B cell (primary cell): ENCODE data around the gene SOX15. TPM values are rescaled to one million over a fixed set of nuclear protein-coding genes. Genes with fewer than 3 reads are reported as not detected.

Experiments used
- ATAC-seq: fragments of 200-7000 bp; cut with Tn5 transposase; one replicate; pipeline ENCODE4 v1.10.0; 2021; ENCODE audit warnings: low read depth, mild to moderate bottlenecking, moderate number of reproducible peaks, moderate library complexity
- CTCF ChIA-PET: fragments of 350-600 bp; sonication (Branson Sonifier 250); formaldehyde crosslinking; loops from one replicate; lab custom pipeline; 2021; ENCODE audit warnings: antibody characterized with exemption, inconsistent platforms; lab: Charles Lee
- POLR2A ChIA-PET: fragments of 350-600 bp; sonication (Branson Sonifier 250); formaldehyde crosslinking; loops from one replicate; lab custom pipeline; 2021; ENCODE audit warnings: antibody characterized with exemption; lab: Charles Lee
- DNase-seq: peaks from one replicate; pipeline ENCODE4 v3.0.0; 2013
- H2AFZ ChIP-seq: 2 replicates; pipeline ENCODE4 v1.6.1; 2012; ENCODE audit warnings: mild to moderate bottlenecking, low read depth, low read length; ENCODE audit not compliant: insufficient read depth, poor library complexity, severe bottlenecking
- H3K27ac ChIP-seq, 2 donors: 1 replicate in 1 of 2; 2 replicates in 1 of 2; pipeline ENCODE4 v1.5.1; 2012 to 2013; ENCODE audit warnings: low read length in 2 of 2, mild to moderate bottlenecking in 2 of 2, moderate library complexity in 1 of 2
- H3K27me3 ChIP-seq, 4 experiments: fragments of 200-600 bp in 1 of 4; sonication (generic) in 1 of 4; replicated peaks in 1 of 4; 1 replicate in 2 of 4; 2 replicates in 2 of 4; pipeline versions ENCODE4 v1.6.1 to v1.7.0; 2013 to 2016; ENCODE audit warnings: low read length in 3 of 4, mild to moderate bottlenecking in 2 of 4, mixed read lengths in 1 of 4, moderate library complexity in 1 of 4; ENCODE audit not compliant: insufficient read depth in 4 of 4, control insufficient read depth in 3 of 4; ENCODE audit errors: control extremely low read depth in 1 of 4
- H3K36me3 ChIP-seq, 2 experiments: replicated peaks in 1 of 2; 1 replicate in 1 of 2; 2 replicates in 1 of 2; pipeline versions ENCODE4 v1.6.1 to v1.7.1; 2013; ENCODE audit warnings: low read length in 1 of 2; ENCODE audit not compliant: insufficient read depth in 2 of 2, control insufficient read depth in 1 of 2; ENCODE audit errors: control extremely low read depth in 1 of 2, extremely low read depth in 1 of 2
- H3K4me1 ChIP-seq, 2 donors: fragments of 200-600 bp in 1 of 2; sonication (generic) in 1 of 2; 1 replicate in 1 of 2; 2 replicates in 1 of 2; pipeline versions ENCODE4 v1.5.1 to v1.6.1; 2013 to 2017; ENCODE audit warnings: low read length in 2 of 2; ENCODE audit not compliant: control insufficient read depth in 2 of 2, insufficient read depth in 2 of 2
- H3K4me2 ChIP-seq: replicated peaks from 2 replicates; pipeline ENCODE3; 2012; ENCODE audit warnings: mild to moderate bottlenecking, low read depth, low read length; ENCODE audit not compliant: poor library complexity, severe bottlenecking
- H3K4me3 ChIP-seq, 5 experiments: fragments of 200-600 bp in 1 of 5; sonication (generic) in 1 of 5; 1 replicate in 3 of 5; 2 replicates in 2 of 5; pipeline versions ENCODE4 v1.5.1 to v1.7.0; 2011 to 2016; ENCODE audit warnings: low read length in 4 of 5, mild to moderate bottlenecking in 4 of 5, low read depth in 2 of 5, control low read depth in 1 of 5, moderate library complexity in 1 of 5; ENCODE audit not compliant: insufficient read depth in 1 of 5; ENCODE audit errors: control extremely low read depth in 1 of 5, extremely low read depth in 1 of 5
- H3K79me2 ChIP-seq: fragments of 200-600 bp; sonication (generic); one replicate; pipeline ENCODE4 v1.6.0; 2016; ENCODE audit warnings: low read length; ENCODE audit not compliant: control insufficient read depth, insufficient read depth
- H3K9ac ChIP-seq: fragments of 200-600 bp; sonication (generic); 2 replicates; pipeline ENCODE4 v1.6.1; 2017; ENCODE audit warnings: mild to moderate bottlenecking, low read length, moderate library complexity
- H3K9me3 ChIP-seq, 3 donors: one replicate each; pipeline versions ENCODE4 v1.6.1 to v1.7.1; 2013; ENCODE audit warnings: low read length in 2 of 3; ENCODE audit not compliant: control insufficient read depth in 2 of 3, insufficient read depth in 1 of 3; ENCODE audit errors: control extremely low read depth in 1 of 3
- H4K20me1 ChIP-seq: 2 replicates; pipeline ENCODE4 v1.6.0; 2012; ENCODE audit warnings: mild to moderate bottlenecking, low read length; ENCODE audit not compliant: insufficient read depth, control insufficient read depth, poor library complexity, severe bottlenecking
- H3K27ac Mint-ChIP-seq: one replicate; pipeline ENCODE4 v1.8.0; 2021; ENCODE audit warnings: mixed read lengths
- H3K27me3 Mint-ChIP-seq: one replicate; pipeline ENCODE4 v1.8.0; 2021; ENCODE audit warnings: mixed read lengths
- H3K4me1 Mint-ChIP-seq: one replicate; pipeline ENCODE4 v1.8.0; 2021; ENCODE audit warnings: mixed read lengths
- H3K4me3 Mint-ChIP-seq: one replicate; pipeline ENCODE4 v1.8.0; 2021; ENCODE audit warnings: mixed read lengths
- H3K9me3 Mint-ChIP-seq: one replicate; pipeline ENCODE4 v1.8.0; 2022; ENCODE audit warnings: mixed read lengths; ENCODE audit not compliant: insufficient read depth
- EZH2 ChIP-seq: IDR thresholded peaks from 2 replicates; pipeline ENCODE4 v1.6.1; 2012; ENCODE audit warnings: borderline replicate concordance, low read depth, mild to moderate bottlenecking, moderate library complexity, low read length; ENCODE audit not compliant: insufficient read depth, poor library complexity, severe bottlenecking
- WGBS: methylation state at CpG from one replicate; pipeline ENCODE4 v1.1.5; 2013; ENCODE audit warnings: missing lambda C conversion rate; ENCODE audit not compliant: insufficient coverage; 5-methylcytosine and 5-hydroxymethylcytosine counted together
- intact Hi-C: fragments of 100-400 bp; cut with micrococcal nuclease; formaldehyde crosslinking; loops from one replicate; pipeline ENCODE4 v1.10.0; 2022
- polyA plus RNA-seq: library from polyadenylated mRNA; depleted of rRNA; stranded (reverse); fragments of >200 nt; gene quantifications from 2 replicates; pipeline ENCODE4 v1.2.3, GENCODE V29; 2012
- total RNA-seq, 2 donors: library from RNA; stranded (reverse); fragments of 120-200 nt in 1 of 2; gene quantifications; 1 replicate in 1 of 2; 2 replicates in 1 of 2; pipeline versions ENCODE4 v1.2.3 to v1.2.4, GENCODE V29; 2013 to 2022
- TF ChIP-seq, protein P1 (sequence below): fragments of 200-600 bp; IDR thresholded peaks from one replicate; pipeline ENCODE4 v1.8.0; 2022; ENCODE audit warnings: antibody characterized with exemption, mild to moderate bottlenecking

The SOX15 gene
- total and polyA plus RNA-seq, 2 donors (not counting 1 experiment from before 2014, with no cell fraction given): 0.18 to 0.96 TPM

DNA sequence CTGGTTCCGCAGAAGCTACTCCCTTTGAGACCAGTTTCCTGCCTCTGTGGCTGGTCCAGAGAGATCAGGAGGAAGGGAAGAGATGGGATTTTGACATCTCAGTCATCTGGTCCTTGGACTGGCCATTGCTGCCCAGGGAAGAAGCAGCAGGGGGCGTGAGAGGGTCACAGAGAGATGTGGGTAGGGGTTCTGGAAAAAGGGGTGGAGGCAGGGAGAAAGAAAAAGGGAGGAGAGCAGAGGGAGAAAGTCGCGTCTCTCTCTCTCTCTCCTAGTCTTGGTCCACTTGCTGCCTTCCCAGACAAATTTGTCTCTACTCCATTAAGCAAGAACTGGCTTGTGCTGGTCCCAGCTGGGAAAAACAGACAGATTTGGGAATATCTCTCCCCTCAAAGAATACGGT lies 44.5 kb upstream of the SOX15 start:
- Histone ChIP-seq H3K9ac (no peak overlapping the region), H3K79me2 (no peaks in the 10 kb centered on the region), H3K9me3 (no peaks in the 10 kb centered on the region), H3K4me2 (no peak overlapping the region), H3K36me3 (no peaks in the 10 kb centered on the region), H2AFZ (no peak overlapping the region), H3K4me3 (no peak overlapping the region), H3K4me1 (no peaks in the 10 kb centered on the region), H4K20me1 (no peaks in the 10 kb centered on the region), H3K27me3 (no peaks in the 10 kb centered on the region), H3K27ac (no peak overlapping the region)
- DNase-seq (peak; percentile 2), ATAC-seq (no peak)
- no peak overlapping the region for H3K27ac Mint-ChIP-seq
- no peak overlapping the region for H3K4me3 Mint-ChIP-seq
- ChIA-PET CTCF (no interaction called here), POLR2A (interaction anchor here (0.6 kb wide), 1 partner anchor 16 kb away, joined by 4 read pairs; the partner anchor contains the start of gene ATP1B2)
- H3K9me3 Mint-ChIP-seq: no peaks in the 10 kb centered on the region
- no peaks in the 10 kb centered on the region for H3K4me1 Mint-ChIP-seq
- no peaks in the 10 kb centered on the region for H3K27me3 Mint-ChIP-seq
- TF ChIP-seq, protein P1, sequence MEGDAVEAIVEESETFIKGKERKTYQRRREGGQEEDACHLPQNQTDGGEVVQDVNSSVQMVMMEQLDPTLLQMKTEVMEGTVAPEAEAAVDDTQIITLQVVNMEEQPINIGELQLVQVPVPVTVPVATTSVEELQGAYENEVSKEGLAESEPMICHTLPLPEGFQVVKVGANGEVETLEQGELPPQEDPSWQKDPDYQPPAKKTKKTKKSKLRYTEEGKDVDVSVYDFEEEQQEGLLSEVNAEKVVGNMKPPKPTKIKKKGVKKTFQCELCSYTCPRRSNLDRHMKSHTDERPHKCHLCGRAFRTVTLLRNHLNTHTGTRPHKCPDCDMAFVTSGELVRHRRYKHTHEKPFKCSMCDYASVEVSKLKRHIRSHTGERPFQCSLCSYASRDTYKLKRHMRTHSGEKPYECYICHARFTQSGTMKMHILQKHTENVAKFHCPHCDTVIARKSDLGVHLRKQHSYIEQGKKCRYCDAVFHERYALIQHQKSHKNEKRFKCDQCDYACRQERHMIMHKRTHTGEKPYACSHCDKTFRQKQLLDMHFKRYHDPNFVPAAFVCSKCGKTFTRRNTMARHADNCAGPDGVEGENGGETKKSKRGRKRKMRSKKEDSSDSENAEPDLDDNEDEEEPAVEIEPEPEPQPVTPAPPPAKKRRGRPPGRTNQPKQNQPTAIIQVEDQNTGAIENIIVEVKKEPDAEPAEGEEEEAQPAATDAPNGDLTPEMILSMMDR: no peak
- TF ChIP-seq EZH2: no peak
- intact Hi-C loops: no loop called here
- 83% methylated on average over 2 of the region's 5 CpGs for WGBS

DNA sequence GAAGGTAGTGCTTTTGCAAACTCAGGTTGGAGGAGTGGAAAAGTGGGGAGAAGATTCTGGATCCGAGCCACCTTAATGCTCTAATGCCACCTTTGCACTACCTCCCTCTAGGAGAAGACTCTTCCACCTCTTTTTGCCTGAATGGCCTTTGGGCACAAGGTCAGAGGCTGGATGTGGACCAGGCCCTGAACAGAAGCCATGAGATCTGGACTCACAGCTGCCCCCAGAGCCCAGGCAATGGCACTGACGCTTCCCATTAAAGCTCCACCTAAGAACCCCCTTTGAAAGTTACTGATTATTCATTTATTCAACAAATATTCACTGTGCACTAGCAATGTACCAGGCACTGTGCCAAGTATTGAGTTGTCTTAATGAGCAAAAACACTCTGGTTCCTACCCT lies 43.2 kb upstream of the SOX15 start:
- Mint-ChIP-seq H3K27ac (no peak overlapping the region), H3K9me3 (no peaks in the 10 kb centered on the region), H3K4me1 (no peaks in the 10 kb centered on the region), H3K4me3 (no peak overlapping the region), H3K27me3 (no peaks in the 10 kb centered on the region)
- H2AFZ ChIP-seq: no peak overlapping the region
- no peak for ATAC-seq
- CTCF ChIA-PET: interaction anchor here (1.0 to 4.6 kb wide), 9 partner anchors 9 to 54 kb away, joined by 3 to 35 read pairs (median 6); partner anchors contain the start of genes ATP1B2, FXR2, MPDU1 and SOX15
- no peaks in the 10 kb centered on the region for H3K27me3 ChIP-seq
- TF ChIP-seq, protein P1: no peak
- TF ChIP-seq EZH2: no peak
- intact Hi-C loops: no loop called here
- no peaks in the 10 kb centered on the region for H3K79me2 ChIP-seq
- H3K9me3 ChIP-seq: no peaks in the 10 kb centered on the region
- no peak overlapping the region for H3K4me3 ChIP-seq
- no peak overlapping the region for H3K27ac ChIP-seq
- no peaks in the 10 kb centered on the region for H3K36me3 ChIP-seq
- no peak overlapping the region for H3K4me2 ChIP-seq
- no peak overlapping the region for H3K9ac ChIP-seq
- no peaks in the 10 kb centered on the region for H4K20me1 ChIP-seq
- 100% methylated on average over 1 of the region's 2 CpGs for WGBS
- POLR2A ChIA-PET: no interaction called here
- no peak for DNase-seq
- peaks cover 0 to 2% of the 10 kb centered on the region in 2 donors for H3K4me1 ChIP-seq
